Measurements from ENCODE around the gene FCHO2.

- TF ChIP-seq CTCF (IDR thresholded peaks at IDR 0.05; ENCODE audit: control extremely low read depth in 1 of 3, insufficient read depth in 1 of 3, low read depth in 1 of 3, low read length in 3 of 3) (no peak), CEBPB (IDR thresholded peaks at IDR 0.05; ENCODE audit: low read depth, low read length) (no peak), PHF8 (conservative IDR thresholded peaks at IDR 0.05; ENCODE audit: low read depth, low read length) (no peak), CHD2 (IDR thresholded peaks at IDR 0.05; ENCODE audit: low read length) (no peak), GTF2F1 (IDR thresholded peaks at IDR 0.05; ENCODE audit: borderline replicate concordance, low read depth, low read length) (no peak), EZH2 (IDR thresholded peaks at IDR 0.05; ENCODE audit: low read depth, low read length, severe bottlenecking) (no peak)
Measured at GRCh38 chr5:73039082-73039481, 83.2 kb downstream of the FCHO2 start.
